HCT116 (cell line): Measurements from ENCODE around the gene TMEM203.

ENCODE experiments used
- EZH2 ChIP-seq: fragments of 200-600 bp; sonication (generic); IDR thresholded peaks from 2 replicates; pipeline ENCODE4 v1.6.1; 2017; ENCODE audit warnings: antibody characterized with exemption, mixed run types
- JUND ChIP-seq: IDR thresholded peaks from 2 replicates; pipeline ENCODE4 v1.6.1; 2012
- SRF ChIP-seq: IDR thresholded peaks from 2 replicates; pipeline ENCODE4 v1.6.1; 2012; ENCODE audit warnings: low read depth
- TF ChIP-seq, protein P1 (sequence below), 3 experiments: fragments of 200-600 bp in 1 of 3; sonication (generic) in 1 of 3; IDR thresholded peaks in 2 of 3; conservative IDR thresholded peaks in 1 of 3; 2 replicates each; pipeline ENCODE4 v1.5.1; 2012 to 2017; ENCODE audit warnings: low read depth in 2 of 3, low read length in 2 of 3, antibody characterized with exemption in 1 of 3, borderline replicate concordance in 1 of 3, control low read depth in 1 of 3, mild to moderate bottlenecking in 1 of 3, mixed read lengths in 1 of 3, mixed run types in 1 of 3, moderate library complexity in 1 of 3; ENCODE audit not compliant: insufficient read depth in 1 of 3

GRCh38 chr9:137213160-137214060 is 8.0 kb upstream of the TMEM203 start:
- TF ChIP-seq JUND (no peak), EZH2 (no peak), SRF (no peak)
- TF ChIP-seq, protein P1, sequence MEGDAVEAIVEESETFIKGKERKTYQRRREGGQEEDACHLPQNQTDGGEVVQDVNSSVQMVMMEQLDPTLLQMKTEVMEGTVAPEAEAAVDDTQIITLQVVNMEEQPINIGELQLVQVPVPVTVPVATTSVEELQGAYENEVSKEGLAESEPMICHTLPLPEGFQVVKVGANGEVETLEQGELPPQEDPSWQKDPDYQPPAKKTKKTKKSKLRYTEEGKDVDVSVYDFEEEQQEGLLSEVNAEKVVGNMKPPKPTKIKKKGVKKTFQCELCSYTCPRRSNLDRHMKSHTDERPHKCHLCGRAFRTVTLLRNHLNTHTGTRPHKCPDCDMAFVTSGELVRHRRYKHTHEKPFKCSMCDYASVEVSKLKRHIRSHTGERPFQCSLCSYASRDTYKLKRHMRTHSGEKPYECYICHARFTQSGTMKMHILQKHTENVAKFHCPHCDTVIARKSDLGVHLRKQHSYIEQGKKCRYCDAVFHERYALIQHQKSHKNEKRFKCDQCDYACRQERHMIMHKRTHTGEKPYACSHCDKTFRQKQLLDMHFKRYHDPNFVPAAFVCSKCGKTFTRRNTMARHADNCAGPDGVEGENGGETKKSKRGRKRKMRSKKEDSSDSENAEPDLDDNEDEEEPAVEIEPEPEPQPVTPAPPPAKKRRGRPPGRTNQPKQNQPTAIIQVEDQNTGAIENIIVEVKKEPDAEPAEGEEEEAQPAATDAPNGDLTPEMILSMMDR (IDR thresholded peaks at IDR 0.05 in 2 of 3, conservative IDR thresholded peaks at IDR 0.05 in 1 of 3; ENCODE audit: borderline replicate concordance in 1 of 3, insufficient read depth in 1 of 3, low read depth in 2 of 3, low read length in 2 of 3), result peak in 2 of 3 experiments; percentile 63; a peak in 4 of 6 replicates
